Stomach (tissue), 9 donors: ENCODE data around the gene AXIN2. TPM values are rescaled to one million over a fixed set of nuclear protein-coding genes. Genes with fewer than 3 reads are reported as not detected.

Experiments
- DNase-seq, 2 donors: peaks; one replicate each; pipeline versions ENCODE4 v3.0.0 to v3.0.0-alpha.2; 2013 to 2019
- H3K27ac ChIP-seq, 5 donors: fragments of 200-600 bp in 4 of 5; sonication (generic) in 4 of 5; one replicate each; pipeline ENCODE4 v1.5.1; 2013 to 2019; ENCODE audit warnings: mild to moderate bottlenecking in 1 of 5, moderate library complexity in 1 of 5
- H3K27me3 ChIP-seq, 3 donors: fragments of 200-600 bp; sonication (generic); one replicate each; pipeline ENCODE4 v1.5.1; 2017 to 2019; ENCODE audit warnings: mixed run types in 1 of 3
- H3K36me3 ChIP-seq, 4 donors: fragments of 200-600 bp; sonication (generic); 1 replicate in 3 of 4; 2 replicates in 1 of 4; pipeline ENCODE4 v1.5.1; 2016 to 2019
- H3K4me1 ChIP-seq, 4 donors: fragments of 200-600 bp; sonication (generic); one replicate each; pipeline ENCODE4 v1.5.1; 2016 to 2019
- H3K4me3 ChIP-seq, 4 donors: fragments of 200-600 bp; sonication (generic) in 3 of 4; one replicate each; pipeline ENCODE4 v1.5.1; 2016 to 2019; ENCODE audit warnings: mild to moderate bottlenecking in 1 of 4
- H3K9me3 ChIP-seq, 4 donors: fragments of 200-600 bp; sonication (generic); one replicate each; pipeline ENCODE4 v1.5.1; 2016 to 2019
- EP300 ChIP-seq: sonication (generic); formaldehyde crosslinking; IDR thresholded peaks from one replicate; pipeline ENCODE4 v1.6.1; 2017; ENCODE audit warnings: antibody characterized with exemption
- POLR2A ChIP-seq, 4 donors: fragments of 450-650 bp; IDR thresholded peaks; one replicate each; pipeline ENCODE4 v1.6.1; 2016; ENCODE audit warnings: antibody characterized with exemption in 4 of 4, control low read depth in 2 of 4, mild to moderate bottlenecking in 1 of 4, moderate library complexity in 1 of 4
- POLR2AphosphoS5 ChIP-seq, 3 donors: sonication (generic); formaldehyde crosslinking; IDR thresholded peaks; one replicate each; pipeline ENCODE4 v1.6.1; 2016; ENCODE audit warnings: antibody characterized with exemption in 3 of 3
- WGBS, 5 donors: extraction: QIAGEN DNeasy Blood & Tissue Kit in 3 of 5; methylation state at CpG; one replicate each; pipeline versions ENCODE4 v1.1.5 to v1.1.7; 2013 to 2018; 5-methylcytosine and 5-hydroxymethylcytosine counted together
- intact Hi-C: fragments of 100-400 bp; cut with DNase I; formaldehyde crosslinking; loops from one replicate; pipeline ENCODE4 v1.15.1; 2023; ENCODE audit warnings: low total_unique reads
- polyA plus RNA-seq, 3 donors: library from polyadenylated mRNA; stranded (reverse); fragments of 200-250 nt; gene quantifications; one replicate each; pipeline ENCODE4 v1.2.3, GENCODE V29; 2013
- total RNA-seq, 5 donors: library from RNA; depleted of rRNA; stranded (reverse); fragments of >200 nt; gene quantifications; one replicate each; pipeline versions ENCODE4 v1.1.0 to v1.2.3, GENCODE V29; 2014 to 2016
- TF ChIP-seq, protein P1 (sequence below), 7 experiments: fragments of 450-650 bp in 4 of 7; fragments of 200-600 bp in 3 of 7; sonication (generic) in 3 of 7; IDR thresholded peaks; one replicate each; pipeline ENCODE4 v1.5.1; 2016 to 2019; ENCODE audit warnings: antibody characterized with exemption in 7 of 7, control low read depth in 2 of 7, mild to moderate bottlenecking in 1 of 7
- donor health status: healthy with polysubstance abuse.
- donor health status: Bipolar disorder and iron deficiency.
- donor health status: healthy.

AXIN2 gene
- total and polyA plus RNA-seq, 8 donors = 2.7 to 46.9 (median 12.0) TPM

DNA sequence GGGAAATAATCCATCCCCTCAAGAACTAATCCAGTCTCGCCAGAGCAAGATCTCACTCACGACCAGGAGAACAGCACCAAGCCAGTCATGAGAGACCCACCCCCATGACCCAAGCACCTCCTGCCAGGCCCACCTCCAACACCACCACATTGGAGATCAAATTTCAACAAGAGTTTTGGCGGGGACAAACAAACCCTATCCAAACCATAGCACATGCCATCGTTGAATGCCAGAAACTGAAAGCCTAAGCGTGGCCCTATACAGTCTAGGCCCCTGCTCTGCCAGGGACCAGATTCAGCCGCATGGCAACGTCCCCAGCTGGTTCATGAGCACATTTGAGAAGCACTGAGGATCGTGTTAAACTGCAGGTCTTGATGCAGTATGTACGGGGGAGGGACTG lies 57.3 kb downstream of the AXIN2 start:
- intact Hi-C loops = no loop called here
- Histone ChIP-seq H3K27ac (no peak overlapping the region), H3K36me3 (no peaks in the 10 kb centered on the region), H3K4me1 (no peaks in the 10 kb centered on the region), H3K27me3 (peaks cover 0 to under 1% (median 0%) of the 10 kb centered on the region in 3 donors), H3K4me3 (no peak overlapping the region), H3K9me3 (no peaks in the 10 kb centered on the region)
- 70 to 76% (median 73%) methylated on average over 9 of the region's 9 CpGs for WGBS, 5 donors
- TF ChIP-seq EP300 (no peak), POLR2A (IDR thresholded peaks at IDR 0.05) (no peak), POLR2AphosphoS5 (IDR thresholded peaks at IDR 0.05) (no peak)
- TF ChIP-seq, protein P1, sequence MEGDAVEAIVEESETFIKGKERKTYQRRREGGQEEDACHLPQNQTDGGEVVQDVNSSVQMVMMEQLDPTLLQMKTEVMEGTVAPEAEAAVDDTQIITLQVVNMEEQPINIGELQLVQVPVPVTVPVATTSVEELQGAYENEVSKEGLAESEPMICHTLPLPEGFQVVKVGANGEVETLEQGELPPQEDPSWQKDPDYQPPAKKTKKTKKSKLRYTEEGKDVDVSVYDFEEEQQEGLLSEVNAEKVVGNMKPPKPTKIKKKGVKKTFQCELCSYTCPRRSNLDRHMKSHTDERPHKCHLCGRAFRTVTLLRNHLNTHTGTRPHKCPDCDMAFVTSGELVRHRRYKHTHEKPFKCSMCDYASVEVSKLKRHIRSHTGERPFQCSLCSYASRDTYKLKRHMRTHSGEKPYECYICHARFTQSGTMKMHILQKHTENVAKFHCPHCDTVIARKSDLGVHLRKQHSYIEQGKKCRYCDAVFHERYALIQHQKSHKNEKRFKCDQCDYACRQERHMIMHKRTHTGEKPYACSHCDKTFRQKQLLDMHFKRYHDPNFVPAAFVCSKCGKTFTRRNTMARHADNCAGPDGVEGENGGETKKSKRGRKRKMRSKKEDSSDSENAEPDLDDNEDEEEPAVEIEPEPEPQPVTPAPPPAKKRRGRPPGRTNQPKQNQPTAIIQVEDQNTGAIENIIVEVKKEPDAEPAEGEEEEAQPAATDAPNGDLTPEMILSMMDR (IDR thresholded peaks at IDR 0.05) = no peak
- no peak for DNase-seq

DNA sequence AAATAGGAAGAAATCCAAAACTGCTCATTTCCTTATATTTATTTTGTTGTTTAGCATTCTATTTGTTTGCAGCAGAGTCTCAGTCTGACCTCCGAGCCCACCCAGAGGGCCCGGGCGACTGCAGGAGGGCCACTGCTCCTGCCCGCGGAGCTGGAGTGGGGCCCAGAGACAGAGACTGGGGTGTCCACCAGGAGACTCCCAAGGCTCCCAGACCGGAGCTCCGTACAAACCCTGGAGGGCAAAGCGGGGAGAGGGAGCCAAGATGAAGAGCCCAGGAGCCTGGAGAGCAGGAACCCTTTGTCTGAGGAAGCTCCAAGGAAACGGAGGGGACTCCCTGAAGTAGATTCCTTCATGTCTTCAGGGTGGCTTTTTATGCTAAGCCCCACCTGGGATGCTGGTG lies 57.9 kb downstream of the AXIN2 start:
- H3K36me3 ChIP-seq = no peaks in the 10 kb centered on the region
- TF ChIP-seq POLR2A (IDR thresholded peaks at IDR 0.05) = no peak
- TF ChIP-seq, protein P1 (IDR thresholded peaks at IDR 0.05) = no peak
- TF ChIP-seq EP300 = no peak
- no peak for TF ChIP-seq POLR2AphosphoS5 (IDR thresholded peaks at IDR 0.05)
- WGBS, 5 donors = 82 to 88% (median 85%) methylated on average over 9 of the region's 9 CpGs
- no peak overlapping the region for H3K27ac ChIP-seq
- H3K9me3 ChIP-seq = no peaks in the 10 kb centered on the region
- DNase-seq = no peak
- no peak overlapping the region for H3K4me3 ChIP-seq
- H3K4me1 ChIP-seq = no peaks in the 10 kb centered on the region
- H3K27me3 ChIP-seq = peaks cover 0 to 6% (median 0%) of the 10 kb centered on the region in 3 donors
- intact Hi-C loops = no loop called here

DNA sequence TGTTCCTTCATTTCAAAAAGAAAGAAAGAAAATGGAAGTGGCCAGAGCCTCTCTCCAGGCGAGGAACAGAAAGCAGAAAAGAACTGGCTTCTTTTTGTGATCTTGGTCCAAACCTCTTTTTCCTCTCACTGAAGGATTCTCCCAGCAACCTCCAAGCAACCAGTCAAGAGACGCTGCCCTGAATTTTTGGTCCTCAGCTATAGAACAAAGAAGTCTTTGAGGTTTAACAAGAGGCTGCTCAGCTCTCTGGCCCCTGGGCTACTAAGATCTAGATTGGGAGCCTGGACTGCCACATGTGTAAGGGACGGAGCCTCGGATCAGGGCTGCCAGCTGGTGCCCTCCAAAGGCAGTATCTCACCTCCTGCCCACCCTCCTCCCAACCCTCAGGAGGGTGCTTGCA lies 62.6 kb downstream of the AXIN2 start:
- Histone ChIP-seq H3K4me1 (peaks cover 0 to 7% (median 3%) of the 10 kb centered on the region in 4 donors), H3K4me3 (no peak overlapping the region), H3K36me3 (no peaks in the 10 kb centered on the region), H3K27me3 (peaks cover 0 to 26% (median 0%) of the 10 kb centered on the region in 3 donors), H3K9me3 (no peaks in the 10 kb centered on the region), H3K27ac (no peak overlapping the region)
- DNase-seq = no peak
- WGBS, 5 donors = 71 to 88% (median 78%) methylated on average over 4 of the region's 4 CpGs
- intact Hi-C loops = no loop called here
- TF ChIP-seq EP300 (no peak), POLR2A (IDR thresholded peaks at IDR 0.05) (no peak), POLR2AphosphoS5 (IDR thresholded peaks at IDR 0.05) (no peak)
- TF ChIP-seq, protein P1 (IDR thresholded peaks at IDR 0.05) = no peak

DNA sequence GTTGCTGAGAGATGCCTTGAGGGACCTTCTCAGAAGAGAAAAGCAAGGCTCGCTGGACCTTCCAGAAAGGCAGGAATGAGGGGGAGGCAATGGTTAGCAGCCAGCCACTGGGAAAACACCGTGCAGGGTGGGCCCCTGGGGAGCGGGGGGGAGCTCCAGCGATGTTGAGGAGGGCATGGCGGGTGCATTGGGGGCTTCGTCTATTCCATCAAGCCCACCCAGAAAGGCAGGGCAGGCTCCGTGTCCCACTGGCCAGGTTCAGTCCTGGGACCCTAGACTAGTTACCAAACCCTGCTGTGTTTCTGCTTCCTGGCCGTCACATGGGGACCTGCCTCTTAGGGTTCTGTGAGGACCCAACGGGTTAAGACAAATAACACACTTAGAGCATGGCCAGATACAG lies 64.6 kb downstream of the AXIN2 start:
- H3K9me3 ChIP-seq = no peaks in the 10 kb centered on the region
- DNase-seq = no peak
- no peak overlapping the region for H3K4me3 ChIP-seq
- intact Hi-C loops = no loop called here
- H3K36me3 ChIP-seq = no peaks in the 10 kb centered on the region
- TF ChIP-seq, protein P1 (IDR thresholded peaks at IDR 0.05) = no peak
- TF ChIP-seq POLR2A (IDR thresholded peaks at IDR 0.05) = no peak
- no peak for TF ChIP-seq EP300
- TF ChIP-seq POLR2AphosphoS5 (IDR thresholded peaks at IDR 0.05) = no peak
- H3K27ac ChIP-seq = no peak overlapping the region
- WGBS, 5 donors = 83 to 91% (median 91%) methylated on average over 9 of the region's 9 CpGs
- H3K27me3 ChIP-seq = peaks cover 0 to 26% (median 0%) of the 10 kb centered on the region in 3 donors
- H3K4me1 ChIP-seq = peaks cover 0 to 7% (median 3%) of the 10 kb centered on the region in 4 donors
